Measurements from ENCODE around the gene PEX5L. TPM values are rescaled to one million over a fixed set of nuclear protein-coding genes. Genes with fewer than 3 reads are reported as not detected.
A peak's percentile ranks its signal among the peaks of the same experiment; 100 is the strongest.

PEX5L gene
- total and polyA plus RNA-seq, 10 of the 15 experiments (the other 5 are each of a cell fraction or from before 2014, with no cell fraction given), result 0.11 to 17.0 (median 0.50) TPM

DNA sequence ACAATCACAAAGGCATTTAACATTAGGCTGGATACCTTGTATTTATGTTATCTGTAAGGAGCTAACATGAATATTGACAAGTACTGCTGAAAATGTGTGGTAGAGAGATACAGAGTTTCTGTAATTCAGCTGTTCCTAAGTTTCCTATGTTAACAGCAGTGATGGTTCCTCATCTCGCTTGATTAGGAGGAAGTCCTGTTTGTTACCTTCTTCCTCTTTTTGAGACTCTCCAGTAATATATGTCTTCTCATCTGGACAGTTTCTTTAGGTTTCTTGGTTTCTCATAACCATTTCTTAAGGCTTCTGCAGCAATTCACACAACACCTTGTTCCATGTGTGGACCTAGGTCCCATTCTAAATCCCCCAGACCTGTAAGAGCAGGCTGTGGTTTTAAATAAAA lies 11.4 kb upstream of the PEX5L start:
- Histone ChIP-seq H3K36me3 (ENCODE audit: control insufficient read depth in 2 of 2, insufficient read depth in 2 of 2, low read length in 1 of 2) (no peaks in the 10 kb centered on the region), H3K27ac (ENCODE audit: control insufficient read depth, insufficient read depth) (no peak overlapping the region), H3K9me3 (replicated peaks; ENCODE audit: control insufficient read depth, insufficient read depth, low read length) (no peaks in the 10 kb centered on the region), H3K27me3 (replicated peaks in 1 of 2; ENCODE audit: control insufficient read depth in 2 of 2, insufficient read depth in 2 of 2, low read length in 1 of 2) (no peaks in the 10 kb centered on the region), H4K20me1 (ENCODE audit: control insufficient read depth, insufficient read depth) (no peaks in the 10 kb centered on the region), H3K4me2 (ENCODE audit: control insufficient read depth, insufficient read depth) (no peak overlapping the region; the same call in 1 of the 2 replicates), H2AFZ (ENCODE audit: control insufficient read depth, low read depth, low read length) (peak overlapping the region; percentile 1; the same call in 1 of the 2 replicates), H3K9ac (ENCODE audit: control insufficient read depth, insufficient read depth, low read length) (no peak overlapping the region), H3K4me1 (ENCODE audit: control insufficient read depth, insufficient read depth, low read length) (peaks cover 4% of the 10 kb centered on the region; the same call in 1 of the 2 replicates), H3K4me3 (no peak overlapping the region), H3K79me2 (ENCODE audit: control insufficient read depth, insufficient read depth, low read length) (no peaks in the 10 kb centered on the region)
- BruUV-seq (replicated peaks), result no TSS peak
- RAD21 ChIA-PET (ENCODE audit: unreplicated experiment), result no interaction called here
- ATAC-seq (peak; percentile 78), FAIRE-seq (no peak), DNase-seq (ENCODE audit: low read depth, low spot score) (peak; percentile 32)
- no peak for TF ChIP-seq CBFB (IDR thresholded peaks at IDR 0.05; ENCODE audit: low read depth)
- no peak for TF ChIP-seq EZH2 (IDR thresholded peaks at IDR 0.05; ENCODE audit: borderline replicate concordance, control insufficient read depth, low read depth, low read length)
- TF ChIP-seq ZNF622 (IDR thresholded peaks at IDR 0.05), result no peak
- TF ChIP-seq TCF12 (IDR thresholded peaks at IDR 0.05; ENCODE audit: low read depth, low read length), result no peak
- peak; percentile 76; the same call in 1 of the 2 replicates for TF ChIP-seq SPI1 (IDR thresholded peaks at IDR 0.05; ENCODE audit: borderline replicate concordance, insufficient read depth, low read depth, low read length)
- 0 out of 2 replicates have a peak, but pooled peaks have one; percentile 15 for TF ChIP-seq IKZF1 (conservative IDR thresholded peaks at IDR 0.05)
- TF ChIP-seq ESRRA (IDR thresholded peaks at IDR 0.05; ENCODE audit: low read length), result no peak
- TF ChIP-seq STAT1 (conservative IDR thresholded peaks at IDR 0.05), result no peak
- no peak for TF ChIP-seq SP1 (IDR thresholded peaks at IDR 0.05; ENCODE audit: low read depth, low read length)
- TF ChIP-seq, protein P1, sequence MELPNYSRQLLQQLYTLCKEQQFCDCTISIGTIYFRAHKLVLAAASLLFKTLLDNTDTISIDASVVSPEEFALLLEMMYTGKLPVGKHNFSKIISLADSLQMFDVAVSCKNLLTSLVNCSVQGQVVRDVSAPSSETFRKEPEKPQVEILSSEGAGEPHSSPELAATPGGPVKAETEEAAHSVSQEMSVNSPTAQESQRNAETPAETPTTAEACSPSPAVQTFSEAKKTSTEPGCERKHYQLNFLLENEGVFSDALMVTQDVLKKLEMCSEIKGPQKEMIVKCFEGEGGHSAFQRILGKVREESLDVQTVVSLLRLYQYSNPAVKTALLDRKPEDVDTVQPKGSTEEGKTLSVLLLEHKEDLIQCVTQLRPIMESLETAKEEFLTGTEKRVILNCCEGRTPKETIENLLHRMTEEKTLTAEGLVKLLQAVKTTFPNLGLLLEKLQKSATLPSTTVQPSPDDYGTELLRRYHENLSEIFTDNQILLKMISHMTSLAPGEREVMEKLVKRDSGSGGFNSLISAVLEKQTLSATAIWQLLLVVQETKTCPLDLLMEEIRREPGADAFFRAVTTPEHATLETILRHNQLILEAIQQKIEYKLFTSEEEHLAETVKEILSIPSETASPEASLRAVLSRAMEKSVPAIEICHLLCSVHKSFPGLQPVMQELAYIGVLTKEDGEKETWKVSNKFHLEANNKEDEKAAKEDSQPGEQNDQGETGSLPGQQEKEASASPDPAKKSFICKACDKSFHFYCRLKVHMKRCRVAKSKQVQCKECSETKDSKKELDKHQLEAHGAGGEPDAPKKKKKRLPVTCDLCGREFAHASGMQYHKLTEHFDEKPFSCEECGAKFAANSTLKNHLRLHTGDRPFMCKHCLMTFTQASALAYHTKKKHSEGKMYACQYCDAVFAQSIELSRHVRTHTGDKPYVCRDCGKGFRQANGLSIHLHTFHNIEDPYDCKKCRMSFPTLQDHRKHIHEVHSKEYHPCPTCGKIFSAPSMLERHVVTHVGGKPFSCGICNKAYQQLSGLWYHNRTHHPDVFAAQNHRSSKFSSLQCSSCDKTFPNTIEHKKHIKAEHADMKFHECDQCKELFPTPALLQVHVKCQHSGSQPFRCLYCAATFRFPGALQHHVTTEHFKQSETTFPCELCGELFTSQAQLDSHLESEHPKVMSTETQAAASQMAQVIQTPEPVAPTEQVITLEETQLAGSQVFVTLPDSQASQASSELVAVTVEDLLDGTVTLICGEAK (IDR thresholded peaks at IDR 0.05; ENCODE audit: borderline replicate concordance), result peak; percentile 61
- TF ChIP-seq, protein P2, sequence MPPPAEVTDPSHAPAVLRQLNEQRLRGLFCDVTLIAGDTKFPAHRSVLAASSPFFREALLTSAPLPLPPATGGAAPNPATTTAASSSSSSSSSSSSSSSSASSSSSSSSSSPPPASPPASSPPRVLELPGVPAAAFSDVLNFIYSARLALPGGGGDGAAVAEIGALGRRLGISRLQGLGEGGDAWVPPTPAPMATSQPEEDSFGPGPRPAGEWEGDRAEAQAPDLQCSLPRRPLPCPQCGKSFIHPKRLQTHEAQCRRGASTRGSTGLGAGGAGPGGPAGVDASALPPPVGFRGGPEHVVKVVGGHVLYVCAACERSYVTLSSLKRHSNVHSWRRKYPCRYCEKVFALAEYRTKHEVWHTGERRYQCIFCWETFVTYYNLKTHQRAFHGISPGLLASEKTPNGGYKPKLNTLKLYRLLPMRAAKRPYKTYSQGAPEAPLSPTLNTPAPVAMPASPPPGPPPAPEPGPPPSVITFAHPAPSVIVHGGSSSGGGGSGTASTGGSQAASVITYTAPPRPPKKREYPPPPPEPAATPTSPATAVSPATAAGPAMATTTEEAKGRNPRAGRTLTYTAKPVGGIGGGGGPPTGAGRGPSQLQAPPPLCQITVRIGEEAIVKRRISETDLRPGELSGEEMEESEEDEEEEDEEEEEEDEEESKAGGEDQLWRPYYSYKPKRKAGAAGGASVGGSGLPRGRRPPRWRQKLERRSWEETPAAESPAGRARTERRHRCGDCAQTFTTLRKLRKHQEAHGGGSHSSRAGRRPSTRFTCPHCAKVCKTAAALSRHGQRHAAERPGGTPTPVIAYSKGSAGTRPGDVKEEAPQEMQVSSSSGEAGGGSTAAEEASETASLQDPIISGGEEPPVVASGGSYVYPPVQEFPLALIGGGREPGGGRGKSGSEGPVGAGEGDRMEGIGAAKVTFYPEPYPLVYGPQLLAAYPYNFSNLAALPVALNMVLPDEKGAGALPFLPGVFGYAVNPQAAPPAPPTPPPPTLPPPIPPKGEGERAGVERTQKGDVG (CRISPR knock-in tag; IDR thresholded peaks at IDR 0.05), result no peak
- intact Hi-C loops (cut with micrococcal nuclease; ENCODE audit: unreplicated experiment), result no loop called here
- in situ Hi-C loops (cut with MboI), result no loop called here
- 7% methylated on average over 1 of the region's 1 CpG for WGBS (ENCODE audit: insufficient coverage, insufficient replicate concordance, low lambda C conversion rate, missing lambda C conversion rate)
- CTCF ChIA-PET, result interaction anchor here (0.8 to 0.9 kb wide), 2 partner anchors 31 to 118 kb away, joined by 3 read pairs; no protein-coding TSS in a partner anchor
- POLR2A ChIA-PET, result no interaction called here
- SMC1A ChIA-PET (ENCODE audit: uncharacterized antibody, unreplicated experiment), result interaction anchor here (0.7 to 1.2 kb wide), 4 partner anchors 8 to 25 kb away, joined by 4 to 7 read pairs (median 4); no protein-coding TSS in a partner anchor
